Measurements from ENCODE around the gene OLA1. TPM values are rescaled to one million over a fixed set of nuclear protein-coding genes. Genes with fewer than 3 reads are reported as not detected.

The OLA1 gene
- polyA plus RNA-seq, 2 of the 4 experiments (the other 2 are of a cell fraction) = 127 to 226 TPM

GRCh38 chr2:174177316-174177890 is 70.9 kb downstream of the OLA1 start:
- Histone ChIP-seq H3K4me2 (no peak overlapping the region), H3K9me3 (peaks cover 24% of the 10 kb centered on the region), H3K4me3 (no peak overlapping the region), H3K27ac (no peak overlapping the region), H3K4me1 (peaks cover 16% of the 10 kb centered on the region)
- whole genome bisulfite sequencing (ENCODE audit: missing lambda C conversion rate) = 88% methylated on average over 2 of the region's 2 CpGs
- no peak for TF ChIP-seq MAZ (IDR thresholded peaks at IDR 0.05; ENCODE audit: borderline replicate concordance, low read depth, low read length)
- TF ChIP-seq JUN (IDR thresholded peaks at IDR 0.05) = no peak
- TF ChIP-seq KDM1A (IDR thresholded peaks at IDR 0.05; ENCODE audit: low read depth) = no peak
- TF ChIP-seq HEYL (CRISPR knock-in tag; IDR thresholded peaks at IDR 0.05) = no peak
- FAIRE-seq (no peak), DNase-seq (ENCODE audit: low read depth in 1 of 2, low spot score in 1 of 2) (no peak), ATAC-seq (no peak)
- POLR2A ChIA-PET = no interaction called here
- CTCF ChIA-PET = no interaction called here

- WGBS (ENCODE audit: missing lambda C conversion rate) = 86% methylated on average over 1 of the region's 1 CpG
- Histone ChIP-seq H3K9me3 (peaks cover 29% of the 10 kb centered on the region), H3K4me1 (peaks cover 16% of the 10 kb centered on the region), H3K4me3 (no peak overlapping the region), H3K27ac (no peak overlapping the region), H3K4me2 (no peak overlapping the region)
- TF ChIP-seq EP300 (IDR thresholded peaks at IDR 0.05) = no peak
- TF ChIP-seq HES2 (IDR thresholded peaks at IDR 0.05) = no peak
- TF ChIP-seq ZNF302 (CRISPR knock-in tag; IDR thresholded peaks at IDR 0.05) = no peak
- no peak for TF ChIP-seq E2F6 (IDR thresholded peaks at IDR 0.05; ENCODE audit: borderline replicate concordance, low read depth)
- TF ChIP-seq, protein P1, sequence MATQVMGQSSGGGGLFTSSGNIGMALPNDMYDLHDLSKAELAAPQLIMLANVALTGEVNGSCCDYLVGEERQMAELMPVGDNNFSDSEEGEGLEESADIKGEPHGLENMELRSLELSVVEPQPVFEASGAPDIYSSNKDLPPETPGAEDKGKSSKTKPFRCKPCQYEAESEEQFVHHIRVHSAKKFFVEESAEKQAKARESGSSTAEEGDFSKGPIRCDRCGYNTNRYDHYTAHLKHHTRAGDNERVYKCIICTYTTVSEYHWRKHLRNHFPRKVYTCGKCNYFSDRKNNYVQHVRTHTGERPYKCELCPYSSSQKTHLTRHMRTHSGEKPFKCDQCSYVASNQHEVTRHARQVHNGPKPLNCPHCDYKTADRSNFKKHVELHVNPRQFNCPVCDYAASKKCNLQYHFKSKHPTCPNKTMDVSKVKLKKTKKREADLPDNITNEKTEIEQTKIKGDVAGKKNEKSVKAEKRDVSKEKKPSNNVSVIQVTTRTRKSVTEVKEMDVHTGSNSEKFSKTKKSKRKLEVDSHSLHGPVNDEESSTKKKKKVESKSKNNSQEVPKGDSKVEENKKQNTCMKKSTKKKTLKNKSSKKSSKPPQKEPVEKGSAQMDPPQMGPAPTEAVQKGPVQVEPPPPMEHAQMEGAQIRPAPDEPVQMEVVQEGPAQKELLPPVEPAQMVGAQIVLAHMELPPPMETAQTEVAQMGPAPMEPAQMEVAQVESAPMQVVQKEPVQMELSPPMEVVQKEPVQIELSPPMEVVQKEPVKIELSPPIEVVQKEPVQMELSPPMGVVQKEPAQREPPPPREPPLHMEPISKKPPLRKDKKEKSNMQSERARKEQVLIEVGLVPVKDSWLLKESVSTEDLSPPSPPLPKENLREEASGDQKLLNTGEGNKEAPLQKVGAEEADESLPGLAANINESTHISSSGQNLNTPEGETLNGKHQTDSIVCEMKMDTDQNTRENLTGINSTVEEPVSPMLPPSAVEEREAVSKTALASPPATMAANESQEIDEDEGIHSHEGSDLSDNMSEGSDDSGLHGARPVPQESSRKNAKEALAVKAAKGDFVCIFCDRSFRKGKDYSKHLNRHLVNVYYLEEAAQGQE (IDR thresholded peaks at IDR 0.05) = no peak
- no peak for TF ChIP-seq MAZ (IDR thresholded peaks at IDR 0.05; ENCODE audit: borderline replicate concordance, low read depth, low read length)
- TF ChIP-seq, protein P2, sequence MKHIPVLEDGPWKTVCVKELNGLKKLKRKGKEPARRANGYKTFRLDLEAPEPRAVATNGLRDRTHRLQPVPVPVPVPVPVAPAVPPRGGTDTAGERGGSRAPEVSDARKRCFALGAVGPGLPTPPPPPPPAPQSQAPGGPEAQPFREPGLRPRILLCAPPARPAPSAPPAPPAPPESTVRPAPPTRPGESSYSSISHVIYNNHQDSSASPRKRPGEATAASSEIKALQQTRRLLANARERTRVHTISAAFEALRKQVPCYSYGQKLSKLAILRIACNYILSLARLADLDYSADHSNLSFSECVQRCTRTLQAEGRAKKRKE (CRISPR knock-in tag; IDR thresholded peaks at IDR 0.05; ENCODE audit: low read depth) = no peak
- TF ChIP-seq SREBF2 (IDR thresholded peaks at IDR 0.05) = no peak
- no peak for TF ChIP-seq RARB (CRISPR knock-in tag; IDR thresholded peaks at IDR 0.05)
- TF ChIP-seq CTCF (IDR thresholded peaks at IDR 0.05) = no peak
- TF ChIP-seq MAX (IDR thresholded peaks at IDR 0.05) = no peak
- no peak for TF ChIP-seq ZC3H11A (IDR thresholded peaks at IDR 0.05)
- ChIA-PET CTCF (no interaction called here), POLR2A (no interaction called here)
- FAIRE-seq (no peak), DNase-seq (ENCODE audit: low read depth in 1 of 2, low spot score in 1 of 2) (no peak), ATAC-seq (no peak)
Measured at GRCh38 chr2:174176898-174177297, 71.4 kb downstream of the OLA1 start.

GRCh38 chr2:174174741-174175140 is 73.6 kb downstream of the OLA1 start:
- Histone ChIP-seq H3K9me3 (peaks cover 40% of the 10 kb centered on the region), H3K27ac (no peak overlapping the region), H3K4me1 (no peaks in the 10 kb centered on the region), H3K4me2 (no peak overlapping the region), H3K4me3 (no peak overlapping the region)
- CTCF ChIA-PET = interaction anchor here (0.6 to 0.9 kb wide), 3 partner anchors 17 to 113 kb away, joined by 3 read pairs; no protein-coding TSS in a partner anchor
- TF ChIP-seq CBX8 (IDR thresholded peaks at IDR 0.05) (no peak), ESRRA (IDR thresholded peaks at IDR 0.05; ENCODE audit: borderline replicate concordance, low read length) (no peak), HES2 (IDR thresholded peaks at IDR 0.05) (no peak), TP53 (CRISPR knock-in tag; IDR thresholded peaks at IDR 0.05) (no peak), BCL3 (IDR thresholded peaks at IDR 0.05) (no peak)
- ATAC-seq (no peak), FAIRE-seq (no peak), DNase-seq (ENCODE audit: low read depth in 1 of 2, low spot score in 1 of 2) (no peak)
- whole genome bisulfite sequencing (ENCODE audit: missing lambda C conversion rate) = 77% methylated on average over 2 of the region's 2 CpGs
- POLR2A ChIA-PET = no interaction called here

Data from A549 (cell line).